GM21737 (cell line): Measurements from ENCODE around the gene CASTOR1.

Experiments used
- ATAC-seq: cut with Tn5 transposase; IDR thresholded peaks from one replicate; pipeline ENCODE4 v1.9.1; 2021; ENCODE audit warnings: mild to moderate bottlenecking, moderate library complexity; ENCODE audit not compliant: unreplicated experiment

Gene CASTOR1

DNA sequence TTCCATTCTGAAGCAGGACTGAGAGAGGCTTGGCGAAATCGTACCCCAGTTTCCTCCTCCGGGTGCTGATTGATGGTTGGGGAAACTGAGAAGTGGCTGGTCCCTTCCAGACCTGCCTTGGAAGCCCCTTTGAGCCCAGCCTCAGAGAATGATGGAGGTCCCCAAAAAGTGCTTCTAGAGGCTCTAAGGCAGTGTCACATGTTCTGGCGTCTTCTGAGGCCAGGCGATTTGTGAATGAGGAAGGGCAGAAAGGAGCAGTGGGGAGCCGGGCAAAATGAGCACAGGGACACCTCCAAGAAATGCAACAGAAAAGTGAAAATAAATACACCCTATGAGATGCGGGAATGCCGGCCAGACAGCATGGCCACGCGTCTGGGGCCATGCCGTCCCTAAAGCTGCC, 41.7 kb downstream of the CASTOR1 start:
- ATAC-seq, result no peak

DNA sequence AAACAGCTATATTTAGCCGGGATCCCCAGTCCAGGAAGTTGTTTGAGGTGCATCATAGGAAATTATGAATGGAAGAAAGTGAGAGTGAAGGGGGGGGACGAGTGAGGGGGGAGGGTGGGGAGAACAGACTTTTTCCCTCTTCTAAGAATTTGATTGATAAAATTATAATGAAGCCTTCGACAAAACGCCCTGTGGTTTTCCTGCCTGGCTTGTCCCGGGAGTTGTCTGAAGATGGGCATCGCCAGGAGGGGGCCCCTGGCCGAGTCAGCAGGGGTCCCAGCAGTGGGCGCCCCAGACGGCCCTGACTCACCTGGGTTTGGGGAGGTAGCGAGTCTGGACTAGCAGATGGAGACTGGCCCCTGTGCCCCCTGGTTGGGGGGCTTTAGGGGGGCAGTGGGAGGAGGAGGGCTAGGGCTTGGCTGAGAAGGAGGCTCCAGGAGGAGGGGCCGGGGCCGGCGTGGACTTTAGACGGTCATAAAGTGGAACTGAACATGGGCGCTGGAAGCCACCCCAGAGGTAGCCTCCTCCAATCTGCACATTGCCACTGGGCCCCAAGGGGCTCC, 42.4 kb downstream of the CASTOR1 start:
- no peak for ATAC-seq

DNA sequence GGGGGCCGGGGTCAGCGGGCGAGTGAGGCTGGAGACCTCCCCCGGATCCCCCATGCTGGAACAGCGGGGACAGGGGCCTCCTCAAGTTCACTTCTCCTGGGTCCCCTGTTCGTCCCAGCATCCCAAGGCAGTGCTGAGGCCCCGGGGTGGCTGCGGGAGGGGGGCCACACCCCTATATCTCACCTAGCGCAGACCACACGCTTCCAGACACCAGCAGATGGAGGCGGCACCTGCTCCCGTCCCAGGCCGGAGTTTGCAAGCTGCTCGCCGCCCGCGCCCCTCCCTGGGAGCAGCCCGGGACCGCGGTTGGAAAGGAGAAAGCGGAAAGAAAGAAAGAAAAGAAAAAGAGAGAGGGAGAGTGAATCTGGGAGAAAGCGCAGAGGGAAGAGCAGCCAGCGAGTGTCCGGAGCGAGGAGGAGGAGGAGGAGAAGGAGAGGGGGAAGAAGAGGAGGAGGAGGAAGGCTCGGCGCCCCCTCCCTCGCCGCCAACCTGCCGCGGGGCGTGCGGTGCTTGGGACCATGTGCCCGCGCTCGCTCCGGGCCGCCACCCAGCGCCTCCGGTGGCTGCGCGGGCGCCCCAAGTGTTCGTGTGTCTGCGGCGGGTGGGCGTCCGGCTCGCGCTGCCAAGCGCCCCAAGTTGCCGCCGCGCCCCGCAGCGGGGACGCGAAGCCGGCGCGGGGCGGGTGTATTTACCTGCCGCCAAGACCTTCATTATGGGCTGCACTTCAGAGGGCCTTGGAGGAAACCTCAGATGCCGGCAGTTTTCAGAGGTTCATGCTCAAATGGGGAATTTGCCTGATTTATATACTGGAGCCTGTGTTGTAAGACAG, 43.1 kb downstream of the CASTOR1 start, which contains the start of gene LIF:
LIF (minus strand) TSS at position 775 of the 829 bp plus-strand sequence; CDS start at position 711, 64 bp downstream.
- no peak for ATAC-seq

DNA sequence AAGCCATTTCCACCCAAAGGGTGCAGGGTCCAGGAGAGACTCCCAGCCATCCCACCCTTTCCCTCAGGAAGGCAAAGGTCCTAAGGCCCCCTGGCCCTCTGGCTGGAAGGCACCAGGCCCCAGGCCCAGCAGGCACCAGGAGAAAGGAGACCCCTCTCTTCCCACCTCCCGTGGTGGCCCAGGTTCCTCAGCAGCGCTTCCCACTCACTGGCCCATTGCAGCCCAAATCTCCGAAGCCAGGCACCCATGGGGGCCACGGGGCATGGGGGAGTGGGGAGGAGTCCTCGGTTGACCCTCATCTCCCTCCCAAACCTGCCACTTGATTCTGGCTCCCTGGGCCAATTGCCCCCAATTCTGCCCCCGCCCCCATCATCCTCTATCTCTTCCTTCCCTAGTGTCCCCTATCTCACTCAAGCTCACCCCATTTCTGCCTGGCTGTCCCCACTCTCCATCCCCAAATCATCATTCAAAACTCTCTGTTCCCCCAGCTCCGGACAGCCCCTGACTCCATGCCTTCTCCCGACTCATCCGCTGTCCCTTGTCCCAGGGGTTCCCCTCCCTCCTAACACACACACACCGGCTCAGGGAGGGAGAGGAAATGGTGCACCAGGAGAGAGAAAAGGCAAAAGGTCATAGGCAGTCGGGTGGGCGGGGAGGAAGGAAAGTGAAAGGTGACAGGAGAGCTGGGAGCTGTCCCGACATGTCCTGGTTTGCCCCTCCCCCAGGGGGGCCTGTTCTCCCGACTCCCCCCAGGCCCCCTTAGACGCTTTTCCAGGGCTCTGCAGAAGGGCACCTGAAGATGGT, 43.9 kb downstream of the CASTOR1 start:
- ATAC-seq, result no peak

DNA sequence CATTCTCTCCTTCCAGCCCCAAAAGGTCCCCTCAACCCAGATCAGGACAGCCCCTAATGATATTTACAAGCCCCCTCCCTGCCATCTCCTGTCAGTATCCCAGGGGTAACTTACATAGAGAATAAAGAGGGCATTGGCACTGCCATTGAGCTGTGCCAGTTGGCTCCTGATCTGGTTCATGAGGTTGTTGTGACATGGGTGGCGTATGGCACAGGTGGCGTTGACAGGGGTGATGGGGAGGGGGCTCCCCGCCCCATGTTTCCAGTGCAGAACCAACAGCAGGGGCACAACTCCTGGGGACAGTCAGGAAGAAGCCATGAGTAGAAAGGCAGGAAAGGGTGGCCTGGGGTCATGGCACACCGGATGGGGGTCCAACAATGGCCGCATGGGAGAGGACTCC, 44.7 kb downstream of the CASTOR1 start:
- no peak for ATAC-seq

DNA sequence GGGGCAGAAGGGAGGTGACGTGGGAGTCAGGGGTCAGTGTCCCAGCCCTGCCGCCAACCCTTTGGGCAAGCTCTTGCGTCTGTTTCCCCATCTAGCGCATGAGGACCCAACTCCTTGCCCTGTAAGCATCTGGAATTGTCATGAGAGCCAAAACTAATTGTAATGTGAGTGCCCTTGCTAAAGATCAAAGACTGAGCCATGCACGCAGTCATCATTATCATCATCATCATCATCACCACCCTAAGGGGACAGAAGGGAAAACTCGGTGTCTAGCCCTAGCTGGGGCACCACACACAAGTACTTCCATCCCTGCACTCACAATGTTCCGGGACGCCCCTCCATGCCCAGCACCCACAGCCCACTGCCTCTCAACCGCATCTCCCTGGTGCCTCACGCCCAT, 45.2 kb downstream of the CASTOR1 start:
- ATAC-seq, result no peak

DNA sequence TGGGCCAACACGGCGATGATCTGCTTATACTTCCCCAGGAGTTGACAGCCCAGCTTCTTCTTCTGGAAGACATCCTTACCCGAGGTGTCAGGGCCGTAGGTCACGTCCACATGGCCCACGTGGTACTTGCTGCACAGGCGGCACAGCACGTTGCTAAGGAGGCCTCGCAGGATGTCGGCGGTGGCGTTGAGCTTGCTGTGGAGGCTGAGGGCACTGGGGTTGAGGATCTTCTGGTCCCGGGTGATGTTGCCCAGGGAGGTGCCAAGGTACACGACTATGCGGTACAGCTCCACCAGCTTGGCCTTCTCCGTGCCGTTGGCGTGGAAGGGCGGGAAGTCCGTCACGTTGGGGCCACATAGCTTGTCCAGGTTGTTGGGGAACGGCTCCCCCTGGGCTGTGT, 45.6 kb downstream of the CASTOR1 start:
- no peak for ATAC-seq

DNA sequence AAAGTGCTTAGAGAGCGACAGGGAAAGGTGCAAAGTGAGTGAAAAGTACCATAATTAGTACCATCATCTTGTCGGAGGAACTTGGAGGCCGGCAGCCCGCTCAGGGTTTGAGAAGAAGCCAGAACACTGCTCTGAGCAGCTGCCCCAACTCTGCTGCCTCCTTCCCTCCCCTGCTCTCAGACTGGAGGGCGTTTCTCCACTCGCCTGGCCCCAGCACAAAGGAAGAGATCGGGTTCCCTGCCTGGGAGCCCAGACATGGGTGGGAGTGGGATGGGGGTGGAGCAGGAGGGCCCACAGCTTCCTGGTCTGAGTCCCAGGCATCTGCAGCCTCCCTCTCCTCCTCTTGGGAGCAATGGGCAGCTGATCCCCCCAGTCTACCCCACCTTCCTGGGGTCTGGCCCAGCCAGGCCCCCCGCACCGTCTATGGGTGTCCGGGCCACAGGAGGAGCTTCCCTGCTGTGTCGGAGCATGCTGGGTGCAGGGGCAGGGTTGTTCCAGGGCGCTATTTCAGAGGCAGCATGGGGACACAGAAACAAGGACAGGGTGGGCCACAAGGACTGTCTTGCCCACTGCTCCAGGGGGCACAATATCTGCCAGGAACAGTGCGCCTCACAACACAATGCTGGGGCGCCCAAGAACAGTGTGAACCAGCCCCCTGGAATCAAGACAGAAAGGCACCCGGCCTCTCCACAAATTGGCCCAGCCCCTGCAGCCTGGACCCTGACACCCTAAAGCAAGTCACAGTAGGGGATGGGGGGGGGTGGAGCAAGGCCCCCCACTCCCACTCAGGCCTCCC, 47.5 kb downstream of the CASTOR1 start:
- ATAC-seq, result no peak

DNA sequence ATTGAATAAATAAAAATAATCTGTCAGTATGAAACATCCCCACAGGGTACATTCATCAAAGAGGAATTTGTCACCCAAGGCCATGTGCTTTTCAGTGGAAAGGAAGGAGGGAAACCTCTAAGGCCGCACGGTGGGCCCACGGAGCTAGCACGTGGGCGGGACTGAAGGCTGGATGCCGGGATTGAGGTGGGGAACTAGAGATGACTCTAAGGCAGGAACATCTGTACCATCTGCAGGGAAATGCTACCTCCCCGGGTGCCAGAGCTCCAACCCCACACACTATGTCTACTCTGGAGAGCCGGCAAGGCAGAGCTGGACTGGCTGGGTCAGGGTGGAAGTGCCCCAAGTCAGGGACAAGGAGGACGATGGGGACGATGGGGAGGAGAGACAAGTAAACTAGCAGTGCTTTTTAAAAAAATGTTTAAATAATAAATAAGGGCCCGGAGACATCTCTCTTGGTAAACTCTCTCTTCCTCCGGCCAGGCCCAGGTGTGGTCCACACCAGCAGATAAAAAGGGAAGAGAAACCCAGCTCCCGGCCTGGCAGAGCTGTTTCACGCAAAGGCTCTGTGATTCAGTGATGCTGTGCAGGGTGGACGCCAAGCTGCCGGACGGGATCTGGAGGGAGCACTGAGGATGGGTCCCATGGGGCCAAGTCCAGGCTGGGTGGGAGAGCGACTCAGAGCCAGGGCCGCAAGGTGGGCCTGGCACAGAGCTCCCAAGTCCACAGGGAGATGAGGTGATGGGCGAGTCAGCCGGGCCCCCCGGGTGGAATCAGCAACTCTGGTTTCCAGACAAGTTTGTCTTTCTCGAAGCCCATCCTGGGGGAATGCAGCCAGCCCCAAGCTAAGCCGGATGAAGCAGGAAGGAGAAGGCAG, 48.5 kb downstream of the CASTOR1 start:
- no peak for ATAC-seq

DNA sequence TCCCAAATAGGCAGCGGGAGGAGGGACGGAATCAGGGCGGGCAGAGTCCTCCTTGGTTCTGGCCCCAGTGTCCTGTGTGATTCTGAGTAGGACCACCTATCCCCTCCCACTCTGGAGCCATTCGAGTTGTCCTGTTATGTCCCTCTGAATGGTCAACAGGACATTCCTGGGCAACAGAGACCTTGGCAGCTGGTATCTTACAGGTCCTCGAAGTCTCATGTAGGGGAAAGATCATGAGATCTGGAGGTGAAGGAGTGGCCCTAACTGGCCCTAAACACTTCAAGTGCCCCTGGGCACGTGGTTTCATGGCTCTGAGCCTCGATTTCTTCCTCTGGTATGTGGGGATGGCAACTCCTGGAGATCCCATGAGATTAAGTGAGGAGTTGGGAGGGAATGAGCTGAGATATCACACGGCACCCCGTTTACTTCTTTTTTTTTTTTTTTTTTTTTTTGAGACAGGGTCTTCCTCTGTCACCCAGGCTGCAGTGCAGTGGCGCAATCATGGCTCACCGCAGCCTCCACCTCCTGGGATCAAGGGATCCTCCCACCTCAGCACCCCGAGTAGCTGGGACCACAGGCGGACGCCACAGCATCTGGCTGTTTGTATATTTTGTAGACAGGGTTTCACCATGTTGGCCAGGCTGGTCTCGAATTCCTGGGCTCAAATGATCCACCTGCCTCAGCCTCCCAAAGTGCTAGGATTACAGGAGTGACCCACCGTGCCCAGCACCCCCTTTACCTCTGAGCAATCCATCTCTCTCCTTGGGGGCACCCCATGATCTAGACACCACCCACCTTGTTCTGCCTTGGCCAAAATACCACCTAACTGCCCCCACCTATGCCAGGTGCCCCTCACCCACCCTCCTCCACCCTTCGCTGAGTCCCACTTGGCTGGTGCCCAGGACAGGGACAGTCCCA, 49.6 kb downstream of the CASTOR1 start:
- ATAC-seq, result no peak

DNA sequence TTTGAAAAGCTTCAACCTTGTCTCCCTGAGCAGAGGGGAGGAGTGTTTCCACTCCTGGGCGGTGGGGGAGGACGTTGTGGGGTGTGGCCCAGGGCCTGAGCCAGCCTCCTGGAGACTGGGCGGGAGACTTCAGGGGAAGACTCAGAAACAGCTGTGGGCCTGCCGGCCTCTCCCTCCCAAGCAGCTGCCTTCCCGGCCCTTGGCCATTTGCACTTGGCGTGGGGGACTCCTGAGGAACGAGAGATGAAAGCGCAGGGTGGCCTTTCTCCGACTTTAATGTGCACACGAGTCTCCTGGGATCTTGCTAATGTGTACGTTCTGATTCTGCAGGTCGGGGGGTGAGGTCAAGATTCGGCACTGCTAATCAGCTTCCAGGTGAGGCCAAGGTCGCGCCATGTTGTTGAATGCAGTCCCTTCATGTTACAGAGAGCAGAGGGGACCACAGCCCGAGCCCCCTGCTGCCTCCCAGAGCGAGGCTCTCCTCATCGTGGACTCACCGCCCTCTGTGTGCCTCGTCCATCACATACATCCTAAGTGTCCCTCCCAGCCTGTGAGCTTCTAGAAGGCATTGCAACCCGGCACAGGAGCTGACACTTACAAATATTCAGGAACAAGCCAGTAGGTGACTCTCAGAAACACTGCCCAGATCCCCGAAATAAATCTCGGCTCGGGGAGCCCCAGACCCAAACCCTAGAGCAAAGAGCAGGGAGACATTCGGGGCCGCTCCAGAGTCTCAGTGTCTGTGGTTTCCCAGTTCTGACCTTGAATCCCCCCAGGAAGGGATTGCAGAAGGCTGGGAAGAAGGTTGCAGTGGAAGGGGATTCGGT, 50.4 kb downstream of the CASTOR1 start:
- ATAC-seq, result no peak

DNA sequence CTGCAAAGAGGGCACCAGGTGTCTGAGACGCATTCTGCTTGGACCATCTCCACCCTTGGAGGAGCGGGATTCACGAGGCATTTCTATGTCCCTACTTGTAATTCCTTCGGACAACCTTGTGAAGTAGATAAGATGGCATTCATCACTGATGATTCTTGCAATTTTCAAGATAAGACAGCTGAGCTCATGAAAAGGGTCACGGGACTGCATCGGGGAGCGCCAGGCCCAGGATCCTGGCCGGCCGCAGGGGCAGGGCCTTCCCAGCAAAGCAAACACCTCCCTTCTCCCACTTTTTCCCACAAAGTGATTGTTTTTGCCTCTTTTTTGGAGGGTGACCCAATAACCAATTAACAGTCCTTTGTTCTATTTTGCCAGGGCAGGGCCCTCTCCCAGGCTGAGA, 51.2 kb downstream of the CASTOR1 start:
- ATAC-seq, result no peak

DNA sequence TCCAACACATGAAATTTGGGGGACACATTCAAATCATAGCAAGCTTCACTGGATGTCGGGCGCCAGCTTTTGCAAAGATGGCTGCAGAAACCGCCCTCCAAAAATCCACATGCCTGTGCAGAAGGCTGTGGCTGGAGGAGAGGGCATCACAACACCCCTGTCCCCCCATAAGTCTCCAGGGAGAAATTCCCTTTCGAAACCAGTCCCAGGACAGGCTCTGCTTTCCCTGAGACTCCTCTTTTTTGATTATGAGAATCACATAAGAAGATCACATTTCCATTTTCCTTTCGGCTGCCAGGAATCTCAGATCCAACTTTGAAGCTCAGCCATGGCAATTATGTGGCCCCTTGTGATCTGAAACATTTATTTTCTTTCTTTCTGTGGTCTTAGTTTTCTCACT, 52.4 kb downstream of the CASTOR1 start:
- no peak for ATAC-seq

DNA sequence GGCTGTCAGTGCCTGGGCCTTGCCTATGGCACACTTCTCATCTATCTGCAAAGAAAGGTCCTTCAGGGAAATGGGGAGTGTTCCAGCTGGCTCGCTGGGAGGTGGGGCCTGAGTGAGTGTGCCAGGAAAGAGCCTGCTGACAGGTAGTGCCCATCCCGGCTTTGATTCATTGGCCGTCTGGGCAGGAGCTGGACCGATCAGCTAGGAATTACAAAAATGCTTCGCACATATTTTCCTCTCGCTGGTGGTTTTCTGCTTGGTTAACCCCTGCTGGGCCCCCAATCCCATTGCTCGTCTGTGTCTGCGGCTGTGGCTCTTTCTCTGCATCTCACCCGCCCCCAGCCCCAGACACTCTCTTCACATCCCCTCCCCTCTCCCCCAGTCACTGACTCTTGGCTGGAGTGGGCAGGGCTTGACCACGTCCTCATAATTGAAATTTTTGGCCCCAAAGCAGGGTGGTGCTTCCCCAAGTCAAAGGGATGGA, 53.6 kb downstream of the CASTOR1 start:
- ATAC-seq, result no peak
